IPS-NIHi11 (cell line): ENCODE data around the gene OSTM1.

Experiments
- DNase-seq: peaks from one replicate; pipeline ENCODE4 v3.0.0; 2012; ENCODE audit warnings: mixed read lengths, low spot score

OSTM1 gene

GRCh38 chr6:108074359-108075144 lies at the start of gene OSTM1:
TSS of gene OSTM1 (minus strand) at chr6:108074741. CDS start at chr6:108074651, 90 bp downstream.
- DNase-seq: peak; percentile 100

- DNase-seq: peak; percentile 43
Observed at GRCh38 chr6:108123946-108124345, 49.4 kb upstream of the OSTM1 start.

- DNase-seq: no peak
Observed at GRCh38 chr6:108123481-108123929, 49.0 kb upstream of the OSTM1 start.

GRCh38 chr6:108121612-108122011 lies 47.1 kb upstream of the OSTM1 start:
- no peak for DNase-seq

- DNase-seq: no peak
Observed at GRCh38 chr6:108120311-108120710, 45.8 kb upstream of the OSTM1 start.

GRCh38 chr6:108119769-108120141 lies 45.2 kb upstream of the OSTM1 start:
- no peak for DNase-seq

GRCh38 chr6:108118810-108119768 lies 44.5 kb upstream of the OSTM1 start:
- DNase-seq: peak; percentile 60

- no peak for DNase-seq
Observed at GRCh38 chr6:108118359-108118724, 43.8 kb upstream of the OSTM1 start.

GRCh38 chr6:108117427-108118358 lies 43.2 kb upstream of the OSTM1 start:
- DNase-seq: peak; percentile 64

GRCh38 chr6:108116546-108117426 lies 42.2 kb upstream of the OSTM1 start:
- no peak for DNase-seq

GRCh38 chr6:108115598-108116058 lies 41.1 kb upstream of the OSTM1 start:
- DNase-seq: peak; percentile 60

GRCh38 chr6:108114841-108115597 lies 40.5 kb upstream of the OSTM1 start:
- peak; percentile 64 for DNase-seq

- peak; percentile 77 for DNase-seq
Observed at GRCh38 chr6:108113557-108114519, 39.3 kb upstream of the OSTM1 start.

- no peak for DNase-seq
Observed at GRCh38 chr6:108108374-108108773, 33.8 kb upstream of the OSTM1 start.

- no peak for DNase-seq
Observed at GRCh38 chr6:108107102-108107501, 32.6 kb upstream of the OSTM1 start.

- no peak for DNase-seq
Observed at GRCh38 chr6:108106694-108107093, 32.2 kb upstream of the OSTM1 start.

GRCh38 chr6:108106261-108106660 lies 31.7 kb upstream of the OSTM1 start:
- DNase-seq: peak; percentile 57

GRCh38 chr6:108105571-108105970 lies 31.0 kb upstream of the OSTM1 start:
- no peak for DNase-seq

- no peak for DNase-seq
Observed at GRCh38 chr6:108102965-108103364, 28.4 kb upstream of the OSTM1 start.
